HEK293 (cell line): Measurements from ENCODE around the gene DBN1.

ENCODE experiments used
- CTCF ChIP-seq: fragments of 450-650 bp; formaldehyde crosslinking; IDR thresholded peaks from 2 replicates; pipeline ENCODE4 v1.5.1; 2016; ENCODE audit warnings: missing biosample characterization, missing genetic modification characterization
- GLI2 ChIP-seq: fragments of 450-650 bp; formaldehyde crosslinking; IDR thresholded peaks from 2 replicates; pipeline ENCODE4; 2017; ENCODE audit warnings: missing biosample characterization, missing genetic modification characterization, low read depth, borderline replicate concordance
- KLF10 ChIP-seq: fragments of 450-650 bp; IDR thresholded peaks from 2 replicates; pipeline ENCODE4 v1.5.1; 2018; ENCODE audit warnings: missing biosample characterization, mild to moderate bottlenecking, missing genetic modification characterization
- KLF17 ChIP-seq: fragments of 450-650 bp; formaldehyde crosslinking; IDR thresholded peaks from 2 replicates; pipeline ENCODE4 v1.5.1; 2016; ENCODE audit warnings: missing biosample characterization, missing genetic modification characterization
- MYNN ChIP-seq: fragments of 450-650 bp; formaldehyde crosslinking; IDR thresholded peaks from 2 replicates; pipeline ENCODE4 v1.5.1; 2016; ENCODE audit warnings: missing biosample characterization, missing genetic modification characterization, borderline replicate concordance
- SP2 ChIP-seq: fragments of 450-650 bp; formaldehyde crosslinking; IDR thresholded peaks from 2 replicates; pipeline ENCODE4 v1.5.1; 2016; ENCODE audit warnings: missing biosample characterization, missing genetic modification characterization
- SP3 ChIP-seq: fragments of 450-650 bp; formaldehyde crosslinking; IDR thresholded peaks from 2 replicates; pipeline ENCODE4 v1.5.1; 2016; ENCODE audit warnings: missing biosample characterization, missing genetic modification characterization
- WT1 ChIP-seq: fragments of 450-650 bp; formaldehyde crosslinking; IDR thresholded peaks from 2 replicates; pipeline ENCODE4 v1.5.1; 2016; ENCODE audit warnings: missing biosample characterization, missing genetic modification characterization
- YY1 ChIP-seq: fragments of 450-650 bp; formaldehyde crosslinking; IDR thresholded peaks from 2 replicates; pipeline ENCODE4 v1.5.1; 2018; ENCODE audit warnings: missing biosample characterization, missing genetic modification characterization
- ZBTB20 ChIP-seq: fragments of 450-650 bp; formaldehyde crosslinking; IDR thresholded peaks from 2 replicates; pipeline ENCODE4 v1.5.1; 2016; ENCODE audit warnings: missing biosample characterization, missing genetic modification characterization
- ZBTB7A ChIP-seq: fragments of 450-650 bp; formaldehyde crosslinking; IDR thresholded peaks from 2 replicates; pipeline ENCODE4 v1.5.1; 2016; ENCODE audit warnings: low read depth, missing biosample characterization, missing genetic modification characterization
- ZFHX2 ChIP-seq: fragments of 450-650 bp; formaldehyde crosslinking; conservative IDR thresholded peaks from 2 replicates; pipeline ENCODE4 v1.5.1; 2016; ENCODE audit warnings: missing biosample characterization, missing genetic modification characterization
- ZNF155 ChIP-seq: fragments of 450-650 bp; formaldehyde crosslinking; IDR thresholded peaks from 2 replicates; pipeline ENCODE4 v1.5.1; 2016; ENCODE audit warnings: missing biosample characterization, missing genetic modification characterization
- ZNF184 ChIP-seq: fragments of 450-650 bp; IDR thresholded peaks from 2 replicates; pipeline ENCODE4 v1.5.1; 2018; ENCODE audit warnings: missing biosample characterization, mild to moderate bottlenecking, missing genetic modification characterization
- ZNF221 ChIP-seq: fragments of 450-650 bp; formaldehyde crosslinking; IDR thresholded peaks from 2 replicates; pipeline ENCODE4 v1.5.1; 2017; ENCODE audit warnings: missing biosample characterization, missing genetic modification characterization, borderline replicate concordance
- ZNF366 ChIP-seq: fragments of 450-650 bp; formaldehyde crosslinking; conservative IDR thresholded peaks from 2 replicates; pipeline ENCODE4 v1.5.1; 2016; ENCODE audit warnings: missing biosample characterization, missing genetic modification characterization
- ZNF501 ChIP-seq: fragments of 450-650 bp; formaldehyde crosslinking; IDR thresholded peaks from 2 replicates; pipeline ENCODE4 v1.5.1; 2016; ENCODE audit warnings: missing biosample characterization, missing genetic modification characterization
- ZNF660 ChIP-seq: fragments of 450-650 bp; IDR thresholded peaks from 2 replicates; pipeline ENCODE4 v1.5.1; 2018; ENCODE audit warnings: missing biosample characterization, mild to moderate bottlenecking, missing genetic modification characterization
- ZNF747 ChIP-seq: fragments of 450-650 bp; formaldehyde crosslinking; IDR thresholded peaks from 2 replicates; pipeline ENCODE4 v1.5.1; 2016; ENCODE audit warnings: missing biosample characterization, missing genetic modification characterization
- TF ChIP-seq, protein P1 (sequence below): fragments of 450-650 bp; formaldehyde crosslinking; conservative IDR thresholded peaks from 2 replicates; pipeline ENCODE4 v1.5.1; 2016; ENCODE audit warnings: low read depth, missing biosample characterization, missing genetic modification characterization
- TF ChIP-seq, protein P2 (sequence below): fragments of 450-650 bp; formaldehyde crosslinking; IDR thresholded peaks from 2 replicates; pipeline ENCODE4 v1.5.1; 2016; ENCODE audit warnings: missing biosample characterization, missing genetic modification characterization
- TF ChIP-seq, protein P3 (sequence below): fragments of 450-650 bp; formaldehyde crosslinking; IDR thresholded peaks from 2 replicates; pipeline ENCODE4 v1.5.1; 2016; ENCODE audit warnings: missing biosample characterization, missing genetic modification characterization, low read depth
- TF ChIP-seq, protein P4 (sequence below): fragments of 450-650 bp; formaldehyde crosslinking; IDR thresholded peaks from 2 replicates; pipeline ENCODE4 v1.5.1; 2017; ENCODE audit warnings: missing biosample characterization, missing genetic modification characterization
- TF ChIP-seq, protein P5 (sequence below): fragments of 450-650 bp; formaldehyde crosslinking; optimal IDR thresholded peaks from 2 replicates; pipeline ENCODE3; 2016; ENCODE audit warnings: missing biosample characterization, mild to moderate bottlenecking, missing genetic modification characterization

DBN1 gene

GRCh38 chr5:177455661-177456590, 17.5 kb downstream of the DBN1 start (continued):
- peak; percentile 21; the same call in 1 of the 2 replicates for TF ChIP-seq KLF17 (tag by site-specific recombination)
- TF ChIP-seq YY1 (tag by site-specific recombination): no peak; the same call in 1 of the 2 replicates
- TF ChIP-seq ZBTB7A (tag by site-specific recombination): peak; percentile 54; the same call in 1 of the 2 replicates
- peak; percentile 55 for TF ChIP-seq SP3 (tag by site-specific recombination)
- peak; percentile 77 for TF ChIP-seq ZNF501 (tag by site-specific recombination)
- TF ChIP-seq ZNF366: peak; percentile 12; the same call in 1 of the 2 replicates
- TF ChIP-seq GLI2: no peak
- TF ChIP-seq MYNN (tag by site-specific recombination): no peak
- TF ChIP-seq ZNF747: no peak
- TF ChIP-seq ZNF184: 0 out of 2 replicates have a peak, but pooled peaks have one; percentile 33
- TF ChIP-seq ZFHX2 (tag by site-specific recombination): peak; percentile 80
- no peak for TF ChIP-seq ZNF155 (tag by site-specific recombination)
- TF ChIP-seq, protein P1, sequence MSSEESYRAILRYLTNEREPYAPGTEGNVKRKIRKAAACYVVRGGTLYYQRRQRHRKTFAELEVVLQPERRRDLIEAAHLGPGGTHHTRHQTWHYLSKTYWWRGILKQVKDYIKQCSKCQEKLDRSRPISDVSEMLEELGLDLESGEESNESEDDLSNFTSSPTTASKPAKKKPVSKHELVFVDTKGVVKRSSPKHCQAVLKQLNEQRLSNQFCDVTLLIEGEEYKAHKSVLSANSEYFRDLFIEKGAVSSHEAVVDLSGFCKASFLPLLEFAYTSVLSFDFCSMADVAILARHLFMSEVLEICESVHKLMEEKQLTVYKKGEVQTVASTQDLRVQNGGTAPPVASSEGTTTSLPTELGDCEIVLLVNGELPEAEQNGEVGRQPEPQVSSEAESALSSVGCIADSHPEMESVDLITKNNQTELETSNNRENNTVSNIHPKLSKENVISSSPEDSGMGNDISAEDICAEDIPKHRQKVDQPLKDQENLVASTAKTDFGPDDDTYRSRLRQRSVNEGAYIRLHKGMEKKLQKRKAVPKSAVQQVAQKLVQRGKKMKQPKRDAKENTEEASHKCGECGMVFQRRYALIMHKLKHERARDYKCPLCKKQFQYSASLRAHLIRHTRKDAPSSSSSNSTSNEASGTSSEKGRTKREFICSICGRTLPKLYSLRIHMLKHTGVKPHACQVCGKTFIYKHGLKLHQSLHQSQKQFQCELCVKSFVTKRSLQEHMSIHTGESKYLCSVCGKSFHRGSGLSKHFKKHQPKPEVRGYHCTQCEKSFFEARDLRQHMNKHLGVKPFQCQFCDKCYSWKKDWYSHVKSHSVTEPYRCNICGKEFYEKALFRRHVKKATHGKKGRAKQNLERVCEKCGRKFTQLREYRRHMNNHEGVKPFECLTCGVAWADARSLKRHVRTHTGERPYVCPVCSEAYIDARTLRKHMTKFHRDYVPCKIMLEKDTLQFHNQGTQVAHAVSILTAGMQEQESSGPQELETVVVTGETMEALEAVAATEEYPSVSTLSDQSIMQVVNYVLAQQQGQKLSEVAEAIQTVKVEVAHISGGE (tag by site-specific recombination): peak; percentile 50
- TF ChIP-seq ZBTB20 (tag by site-specific recombination): peak; percentile 85
- TF ChIP-seq KLF10: peak; percentile 21; the same call in 1 of the 2 replicates
- TF ChIP-seq, protein P2, sequence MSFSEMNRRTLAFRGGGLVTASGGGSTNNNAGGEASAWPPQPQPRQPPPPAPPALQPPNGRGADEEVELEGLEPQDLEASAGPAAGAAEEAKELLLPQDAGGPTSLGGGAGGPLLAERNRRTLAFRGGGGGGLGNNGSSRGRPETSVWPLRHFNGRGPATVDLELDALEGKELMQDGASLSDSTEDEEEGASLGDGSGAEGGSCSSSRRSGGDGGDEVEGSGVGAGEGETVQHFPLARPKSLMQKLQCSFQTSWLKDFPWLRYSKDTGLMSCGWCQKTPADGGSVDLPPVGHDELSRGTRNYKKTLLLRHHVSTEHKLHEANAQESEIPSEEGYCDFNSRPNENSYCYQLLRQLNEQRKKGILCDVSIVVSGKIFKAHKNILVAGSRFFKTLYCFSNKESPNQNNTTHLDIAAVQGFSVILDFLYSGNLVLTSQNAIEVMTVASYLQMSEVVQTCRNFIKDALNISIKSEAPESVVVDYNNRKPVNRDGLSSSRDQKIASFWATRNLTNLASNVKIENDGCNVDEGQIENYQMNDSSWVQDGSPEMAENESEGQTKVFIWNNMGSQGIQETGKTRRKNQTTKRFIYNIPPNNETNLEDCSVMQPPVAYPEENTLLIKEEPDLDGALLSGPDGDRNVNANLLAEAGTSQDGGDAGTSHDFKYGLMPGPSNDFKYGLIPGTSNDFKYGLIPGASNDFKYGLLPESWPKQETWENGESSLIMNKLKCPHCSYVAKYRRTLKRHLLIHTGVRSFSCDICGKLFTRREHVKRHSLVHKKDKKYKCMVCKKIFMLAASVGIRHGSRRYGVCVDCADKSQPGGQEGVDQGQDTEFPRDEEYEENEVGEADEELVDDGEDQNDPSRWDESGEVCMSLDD (tag by site-specific recombination): peak; percentile 67
- TF ChIP-seq, protein P3, sequence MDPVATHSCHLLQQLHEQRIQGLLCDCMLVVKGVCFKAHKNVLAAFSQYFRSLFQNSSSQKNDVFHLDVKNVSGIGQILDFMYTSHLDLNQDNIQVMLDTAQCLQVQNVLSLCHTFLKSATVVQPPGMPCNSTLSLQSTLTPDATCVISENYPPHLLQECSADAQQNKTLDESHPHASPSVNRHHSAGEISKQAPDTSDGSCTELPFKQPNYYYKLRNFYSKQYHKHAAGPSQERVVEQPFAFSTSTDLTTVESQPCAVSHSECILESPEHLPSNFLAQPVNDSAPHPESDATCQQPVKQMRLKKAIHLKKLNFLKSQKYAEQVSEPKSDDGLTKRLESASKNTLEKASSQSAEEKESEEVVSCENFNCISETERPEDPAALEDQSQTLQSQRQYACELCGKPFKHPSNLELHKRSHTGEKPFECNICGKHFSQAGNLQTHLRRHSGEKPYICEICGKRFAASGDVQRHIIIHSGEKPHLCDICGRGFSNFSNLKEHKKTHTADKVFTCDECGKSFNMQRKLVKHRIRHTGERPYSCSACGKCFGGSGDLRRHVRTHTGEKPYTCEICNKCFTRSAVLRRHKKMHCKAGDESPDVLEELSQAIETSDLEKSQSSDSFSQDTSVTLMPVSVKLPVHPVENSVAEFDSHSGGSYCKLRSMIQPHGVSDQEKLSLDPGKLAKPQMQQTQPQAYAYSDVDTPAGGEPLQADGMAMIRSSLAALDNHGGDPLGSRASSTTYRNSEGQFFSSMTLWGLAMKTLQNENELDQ (tag by site-specific recombination): no peak
- TF ChIP-seq SP2 (tag by site-specific recombination): peak; percentile 79
- peak; percentile 95 for TF ChIP-seq CTCF
- no peak for TF ChIP-seq ZNF221 (tag by site-specific recombination)
- TF ChIP-seq, protein P4, sequence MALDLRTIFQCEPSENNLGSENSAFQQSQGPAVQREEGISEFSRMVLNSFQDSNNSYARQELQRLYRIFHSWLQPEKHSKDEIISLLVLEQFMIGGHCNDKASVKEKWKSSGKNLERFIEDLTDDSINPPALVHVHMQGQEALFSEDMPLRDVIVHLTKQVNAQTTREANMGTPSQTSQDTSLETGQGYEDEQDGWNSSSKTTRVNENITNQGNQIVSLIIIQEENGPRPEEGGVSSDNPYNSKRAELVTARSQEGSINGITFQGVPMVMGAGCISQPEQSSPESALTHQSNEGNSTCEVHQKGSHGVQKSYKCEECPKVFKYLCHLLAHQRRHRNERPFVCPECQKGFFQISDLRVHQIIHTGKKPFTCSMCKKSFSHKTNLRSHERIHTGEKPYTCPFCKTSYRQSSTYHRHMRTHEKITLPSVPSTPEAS (tag by site-specific recombination): no peak
- TF ChIP-seq ZNF660 (tag by site-specific recombination): peak; percentile 64; the same call in 1 of the 2 replicates
- peak; percentile 49 for TF ChIP-seq WT1 (tag by site-specific recombination)
- TF ChIP-seq, protein P5, sequence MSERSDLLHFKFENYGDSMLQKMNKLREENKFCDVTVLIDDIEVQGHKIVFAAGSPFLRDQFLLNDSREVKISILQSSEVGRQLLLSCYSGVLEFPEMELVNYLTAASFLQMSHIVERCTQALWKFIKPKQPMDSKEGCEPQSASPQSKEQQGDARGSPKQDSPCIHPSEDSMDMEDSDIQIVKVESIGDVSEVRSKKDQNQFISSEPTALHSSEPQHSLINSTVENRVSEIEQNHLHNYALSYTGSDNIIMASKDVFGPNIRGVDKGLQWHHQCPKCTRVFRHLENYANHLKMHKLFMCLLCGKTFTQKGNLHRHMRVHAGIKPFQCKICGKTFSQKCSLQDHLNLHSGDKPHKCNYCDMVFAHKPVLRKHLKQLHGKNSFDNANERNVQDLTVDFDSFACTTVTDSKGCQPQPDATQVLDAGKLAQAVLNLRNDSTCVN: peak; percentile 73
